Measurements from ENCODE around the gene RHCE.
"Not testable (repeated sequence)": the region's sequence is repeated elsewhere in the genome, so short reads cannot be mapped to it uniquely, and the experiment has no call there.

The RHCE gene

DNA sequence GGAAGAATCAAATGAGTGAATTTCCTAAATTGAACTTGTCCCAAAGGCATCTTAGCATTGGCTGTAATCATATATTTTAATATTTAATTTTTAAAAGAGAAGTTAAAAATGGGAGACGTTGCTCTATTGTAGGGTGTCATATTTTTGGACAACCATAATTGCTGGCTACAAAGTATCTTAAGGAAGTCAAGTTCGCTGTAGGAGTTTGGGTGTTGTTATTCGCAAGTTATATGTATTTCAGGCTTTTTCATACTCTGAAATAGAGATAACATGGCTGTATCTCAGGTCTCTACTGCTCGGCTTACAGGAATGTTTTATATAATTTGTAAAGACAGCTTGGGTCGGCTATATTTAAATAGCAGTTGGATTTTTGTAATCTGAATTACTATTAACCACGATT is 81.6 kb downstream of the RHCE start:
- Histone ChIP-seq H3K4me3 (IDR thresholded peaks at IDR 0.05; ENCODE audit: insufficient read depth, low read depth, low read length) (peak overlapping the region; percentile 59), H3K79me2 (ENCODE audit: insufficient read depth, low read depth) (peaks cover 62% of the 10 kb centered on the region), H3K9ac (peak overlapping the region; percentile 73), H2AFZ (ENCODE audit: low read depth) (no peak overlapping the region), H4K20me1 (ENCODE audit: insufficient read depth) (no peaks in the 10 kb centered on the region), H3K36me3 (ENCODE audit: insufficient read depth) (peaks cover 3% of the 10 kb centered on the region; the same call in 1 of the 2 replicates), H3K4me1 (ENCODE audit: low read depth, poor library complexity, severe bottlenecking) (peaks cover 22% of the 10 kb centered on the region), H3K4me2 (peak overlapping the region; percentile 61), H3K27ac (peak overlapping the region; percentile 85), H3K27me3 (ENCODE audit: insufficient read depth, low read depth) (no peaks in the 10 kb centered on the region)
- TF ChIP-seq, protein P1, sequence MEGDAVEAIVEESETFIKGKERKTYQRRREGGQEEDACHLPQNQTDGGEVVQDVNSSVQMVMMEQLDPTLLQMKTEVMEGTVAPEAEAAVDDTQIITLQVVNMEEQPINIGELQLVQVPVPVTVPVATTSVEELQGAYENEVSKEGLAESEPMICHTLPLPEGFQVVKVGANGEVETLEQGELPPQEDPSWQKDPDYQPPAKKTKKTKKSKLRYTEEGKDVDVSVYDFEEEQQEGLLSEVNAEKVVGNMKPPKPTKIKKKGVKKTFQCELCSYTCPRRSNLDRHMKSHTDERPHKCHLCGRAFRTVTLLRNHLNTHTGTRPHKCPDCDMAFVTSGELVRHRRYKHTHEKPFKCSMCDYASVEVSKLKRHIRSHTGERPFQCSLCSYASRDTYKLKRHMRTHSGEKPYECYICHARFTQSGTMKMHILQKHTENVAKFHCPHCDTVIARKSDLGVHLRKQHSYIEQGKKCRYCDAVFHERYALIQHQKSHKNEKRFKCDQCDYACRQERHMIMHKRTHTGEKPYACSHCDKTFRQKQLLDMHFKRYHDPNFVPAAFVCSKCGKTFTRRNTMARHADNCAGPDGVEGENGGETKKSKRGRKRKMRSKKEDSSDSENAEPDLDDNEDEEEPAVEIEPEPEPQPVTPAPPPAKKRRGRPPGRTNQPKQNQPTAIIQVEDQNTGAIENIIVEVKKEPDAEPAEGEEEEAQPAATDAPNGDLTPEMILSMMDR (conservative IDR thresholded peaks at IDR 0.05; ENCODE audit: low read depth, low read length), result no peak

DNA sequence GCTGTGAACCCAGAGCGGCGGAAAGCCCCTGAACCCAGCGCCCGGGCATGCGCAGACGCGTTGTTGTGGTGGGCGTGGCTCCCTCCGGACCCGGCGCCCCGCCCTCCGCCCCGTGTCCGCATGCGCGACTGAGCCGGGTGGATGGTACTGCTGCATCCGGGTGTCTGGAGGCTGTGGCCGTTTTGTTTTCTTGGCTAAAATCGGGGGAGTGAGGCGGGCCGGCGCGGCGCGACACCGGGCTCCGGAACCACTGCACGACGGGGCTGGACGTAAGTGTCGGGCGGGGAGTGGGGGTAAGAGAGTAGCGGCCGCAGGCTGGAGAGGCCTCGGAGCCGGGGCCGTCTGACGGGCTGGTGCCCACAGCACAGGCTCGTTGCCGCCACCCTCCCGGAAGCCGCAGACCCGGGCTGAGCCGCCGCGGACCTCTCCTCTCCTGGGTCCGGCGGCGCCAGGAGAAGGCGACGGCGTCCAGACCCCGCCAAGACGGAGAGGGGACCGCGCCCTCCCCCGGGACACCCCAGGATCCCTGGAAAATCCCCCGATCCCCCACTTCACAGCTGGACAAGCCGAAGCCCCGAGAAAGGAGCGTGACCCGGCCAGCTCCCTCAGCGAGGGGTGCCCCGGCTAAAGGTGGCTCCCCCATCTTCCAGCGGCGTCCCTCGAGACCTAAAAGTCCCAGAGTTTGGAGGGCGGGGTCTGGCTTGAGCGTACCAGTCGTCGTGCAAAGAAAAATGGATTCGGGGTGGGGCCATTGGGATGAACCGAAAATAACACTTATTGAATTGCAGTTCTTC is 82.2 kb downstream of the RHCE start, which contains the start of gene TMEM50A:
Gene TMEM50A (plus strand): TSS at position 147 of the 794 bp plus-strand sequence. CDS start 2,153 bp downstream, outside the sequence.
- Histone ChIP-seq H3K36me3 (ENCODE audit: insufficient read depth) (no peaks in the 10 kb centered on the region), H2AFZ (ENCODE audit: low read depth) (peak within 1 kb of the TSS; percentile 54), H3K4me2 (peak within 1 kb of the TSS; percentile 61), H3K27me3 (ENCODE audit: insufficient read depth, low read depth) (no peaks in the 10 kb centered on the region), H3K9ac (peak within 1 kb of the TSS; percentile 73), H3K4me3 (IDR thresholded peaks at IDR 0.05; ENCODE audit: insufficient read depth, low read depth, low read length) (peak within 1 kb of the TSS; percentile 59), H3K27ac (peak within 1 kb of the TSS; percentile 85), H4K20me1 (ENCODE audit: insufficient read depth) (no peaks in the 10 kb centered on the region), H3K4me1 (ENCODE audit: low read depth, poor library complexity, severe bottlenecking) (peaks cover 22% of the 10 kb centered on the region), H3K79me2 (ENCODE audit: insufficient read depth, low read depth) (peaks cover 56% of the 10 kb centered on the region)
- TF ChIP-seq, protein P1 (conservative IDR thresholded peaks at IDR 0.05; ENCODE audit: low read depth, low read length), result no peak

DNA sequence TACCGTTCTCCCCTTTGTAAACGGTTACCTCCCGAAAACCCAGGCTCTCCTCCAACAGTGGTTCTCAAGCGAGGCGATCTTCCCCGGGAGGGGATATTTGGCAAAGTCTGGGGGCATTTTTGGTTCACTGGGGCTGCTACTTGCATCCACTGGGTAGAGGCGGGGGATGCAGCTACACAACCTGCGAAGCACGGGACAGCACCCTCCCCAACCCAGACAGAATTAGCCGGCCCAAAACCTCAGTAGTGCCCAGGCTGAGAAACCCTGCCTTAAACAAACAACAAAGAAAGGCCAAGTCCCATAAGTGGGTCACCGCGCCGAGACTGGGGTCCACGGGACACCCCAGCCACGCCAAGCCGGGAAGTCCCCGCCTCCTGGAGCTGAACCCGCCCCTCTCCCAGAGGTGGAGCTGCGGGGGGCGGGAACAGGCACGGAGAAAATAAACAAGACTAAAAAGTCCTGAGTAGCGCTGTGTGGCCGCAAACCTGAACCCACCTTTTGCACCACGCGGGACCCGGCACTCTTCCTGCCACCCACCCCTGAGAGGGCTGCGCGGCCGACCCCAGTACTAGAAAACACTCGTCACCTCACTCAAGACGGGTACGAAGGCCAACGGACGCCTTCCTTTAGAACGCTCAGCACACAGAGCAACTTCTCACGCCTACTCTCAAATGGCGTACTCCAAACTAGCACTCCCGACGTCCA is 83.0 kb downstream of the RHCE start:
- not testable (repeated sequence) for H3K4me3 ChIP-seq (IDR thresholded peaks at IDR 0.05; ENCODE audit: insufficient read depth, low read depth, low read length); H4K20me1 ChIP-seq (ENCODE audit: insufficient read depth); H3K27me3 ChIP-seq (ENCODE audit: insufficient read depth, low read depth); H3K36me3 ChIP-seq (ENCODE audit: insufficient read depth); H3K4me2 ChIP-seq; H2AFZ ChIP-seq (ENCODE audit: low read depth)
- Histone ChIP-seq H3K9ac (peak overlapping the region; percentile 73; the same call in 1 of the 2 replicates), H3K4me1 (ENCODE audit: low read depth, poor library complexity, severe bottlenecking) (peaks cover 22% of the 10 kb centered on the region), H3K79me2 (ENCODE audit: insufficient read depth, low read depth) (peaks cover 48% of the 10 kb centered on the region), H3K27ac (peak overlapping the region; percentile 85)

DNA sequence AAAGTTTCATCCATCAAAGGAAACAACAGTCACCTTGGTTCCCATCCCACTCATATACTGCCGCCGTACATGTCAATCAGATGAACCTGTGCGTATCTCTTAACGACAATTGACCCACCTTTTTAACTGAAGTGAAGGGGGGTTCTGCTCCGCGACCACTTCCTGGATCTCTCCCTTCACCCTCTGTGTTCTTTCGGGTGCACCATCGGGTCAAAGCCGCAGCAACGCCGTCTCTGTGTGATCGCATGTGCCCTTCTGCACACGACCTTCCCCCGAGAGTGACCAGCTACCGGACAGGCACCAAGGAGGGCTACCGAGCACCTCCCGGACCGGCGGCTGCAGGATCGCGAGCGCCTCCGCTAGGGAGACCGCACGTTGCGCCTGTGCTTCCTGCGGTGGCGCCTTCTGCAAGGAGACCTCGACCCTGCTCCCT is 83.7 kb downstream of the RHCE start:
- peak overlapping the region; percentile 60; the same call in 1 of the 2 replicates for H3K4me2 ChIP-seq
- H3K27me3 ChIP-seq (ENCODE audit: insufficient read depth, low read depth); H2AFZ ChIP-seq (ENCODE audit: low read depth); H3K36me3 ChIP-seq (ENCODE audit: insufficient read depth); H3K4me3 ChIP-seq (IDR thresholded peaks at IDR 0.05; ENCODE audit: insufficient read depth, low read depth, low read length); H4K20me1 ChIP-seq (ENCODE audit: insufficient read depth): not testable (repeated sequence)
- peaks cover 41% of the 10 kb centered on the region for H3K79me2 ChIP-seq (ENCODE audit: insufficient read depth, low read depth)
- peak overlapping the region; percentile 31; the same call in 1 of the 2 replicates for H3K9ac ChIP-seq
- peak overlapping the region; percentile 48 for H3K27ac ChIP-seq
- peaks cover 18% of the 10 kb centered on the region for H3K4me1 ChIP-seq (ENCODE audit: low read depth, poor library complexity, severe bottlenecking)

DNA sequence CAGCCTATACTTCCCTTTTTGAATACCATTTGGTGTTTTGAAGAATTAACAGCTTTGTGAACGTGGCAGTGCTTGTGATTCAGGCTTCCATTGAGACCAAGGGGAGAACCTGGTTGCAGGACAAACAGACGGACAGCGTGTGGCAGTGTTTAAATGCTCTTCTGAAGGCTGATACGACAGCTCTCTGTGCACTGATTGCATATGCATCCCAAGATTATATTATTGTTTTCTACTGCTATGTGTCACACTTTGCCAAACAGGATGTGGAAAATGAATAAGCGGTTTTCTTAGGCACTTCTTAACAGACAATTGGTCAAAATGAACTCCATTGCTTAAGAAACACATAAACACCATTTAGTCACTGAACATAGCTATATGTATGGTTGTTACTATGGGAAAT is 90.7 kb downstream of the RHCE start:
- H3K4me2 ChIP-seq; H3K4me3 ChIP-seq (IDR thresholded peaks at IDR 0.05; ENCODE audit: insufficient read depth, low read depth, low read length); H4K20me1 ChIP-seq (ENCODE audit: insufficient read depth); H3K36me3 ChIP-seq (ENCODE audit: insufficient read depth); H3K79me2 ChIP-seq (ENCODE audit: insufficient read depth, low read depth); H2AFZ ChIP-seq (ENCODE audit: low read depth); H3K27me3 ChIP-seq (ENCODE audit: insufficient read depth, low read depth); H3K9ac ChIP-seq; H3K27ac ChIP-seq; H3K4me1 ChIP-seq (ENCODE audit: low read depth, poor library complexity, severe bottlenecking): not testable (repeated sequence)

DNA sequence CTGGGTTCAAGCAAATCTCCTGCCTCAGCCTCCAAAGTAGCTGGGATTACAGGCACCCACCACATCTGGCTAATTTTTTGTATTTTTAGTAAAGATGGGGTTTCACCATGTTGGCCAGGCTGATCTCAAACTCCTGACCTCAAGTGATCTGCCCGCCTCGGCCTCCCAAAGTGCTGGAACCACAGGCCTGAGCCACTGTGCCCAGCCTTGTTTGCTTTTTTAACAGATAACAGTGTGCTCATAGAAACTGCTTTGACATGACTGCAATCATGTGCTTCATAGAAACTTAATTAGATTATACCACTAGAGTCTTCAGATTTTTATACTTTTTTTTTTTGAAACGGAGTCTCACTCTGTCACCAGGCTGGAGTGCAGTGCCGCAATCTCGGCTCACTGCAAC is 91.3 kb downstream of the RHCE start:
- H3K27me3 ChIP-seq (ENCODE audit: insufficient read depth, low read depth), result not testable (repeated sequence)

DNA sequence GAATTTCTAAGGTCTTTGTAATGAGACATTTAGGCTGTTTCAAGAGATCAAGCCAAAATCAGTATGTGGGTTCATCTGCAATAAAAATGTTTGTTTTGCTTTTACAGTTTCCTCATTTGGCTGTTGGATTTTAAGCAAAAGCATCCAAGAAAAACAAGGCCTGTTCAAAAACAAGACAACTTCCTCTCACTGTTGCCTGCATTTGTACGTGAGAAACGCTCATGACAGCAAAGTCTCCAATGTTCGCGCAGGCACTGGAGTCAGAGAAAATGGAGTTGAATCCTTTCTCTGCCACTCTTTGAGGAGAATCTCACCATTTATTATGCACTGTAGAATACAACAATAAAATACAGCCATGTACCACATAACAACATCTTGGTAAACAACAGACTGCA is 91.8 kb downstream of the RHCE start:
- not testable (repeated sequence) for H3K27ac ChIP-seq; H3K4me1 ChIP-seq (ENCODE audit: low read depth, poor library complexity, severe bottlenecking); H4K20me1 ChIP-seq (ENCODE audit: insufficient read depth); H3K4me2 ChIP-seq; H3K4me3 ChIP-seq (IDR thresholded peaks at IDR 0.05; ENCODE audit: insufficient read depth, low read depth, low read length); H3K27me3 ChIP-seq (ENCODE audit: insufficient read depth, low read depth); H3K79me2 ChIP-seq (ENCODE audit: insufficient read depth, low read depth); H3K9ac ChIP-seq; H2AFZ ChIP-seq (ENCODE audit: low read depth); H3K36me3 ChIP-seq (ENCODE audit: insufficient read depth)

More for the DNA sequence above, 91.3 kb downstream of the RHCE start:
- not testable (repeated sequence) for H3K4me2 ChIP-seq; H3K36me3 ChIP-seq (ENCODE audit: insufficient read depth); H3K79me2 ChIP-seq (ENCODE audit: insufficient read depth, low read depth); H3K27ac ChIP-seq; H4K20me1 ChIP-seq (ENCODE audit: insufficient read depth); H2AFZ ChIP-seq (ENCODE audit: low read depth); H3K4me3 ChIP-seq (IDR thresholded peaks at IDR 0.05; ENCODE audit: insufficient read depth, low read depth, low read length); H3K4me1 ChIP-seq (ENCODE audit: low read depth, poor library complexity, severe bottlenecking); H3K9ac ChIP-seq
